Spinal cord (tissue), 10 donors: ENCODE data around the gene OAT. TPM values are rescaled to one million over a fixed set of nuclear protein-coding genes. Genes with fewer than 3 reads are reported as not detected.
"Not testable (repeated sequence)": the region's sequence is repeated elsewhere in the genome, so short reads cannot be mapped to it uniquely, and the experiment has no call there.

Experiments used
- DNase-seq, 6 donors: peaks; one replicate each; pipeline versions ENCODE4 v3.0.0 to v3.0.0-alpha.2; 2013 to 2015; ENCODE audit warnings: low spot score in 6 of 6, low read depth in 4 of 6
- H3K27ac ChIP-seq: one replicate; pipeline ENCODE4 v1.5.1; 2013; ENCODE audit warnings: low read depth, low read length, control low read depth
- H3K27me3 ChIP-seq: one replicate; pipeline ENCODE4 v1.6.1; 2013; ENCODE audit warnings: low read length; ENCODE audit not compliant: control insufficient read depth, insufficient read depth
- H3K36me3 ChIP-seq: one replicate; pipeline ENCODE4 v1.6.1; 2013; ENCODE audit warnings: low read length; ENCODE audit not compliant: control insufficient read depth, insufficient read depth
- H3K4me1 ChIP-seq: one replicate; pipeline ENCODE4 v1.6.1; 2013; ENCODE audit warnings: low read length; ENCODE audit not compliant: control insufficient read depth, insufficient read depth
- H3K4me3 ChIP-seq: one replicate; pipeline ENCODE4 v1.5.1; 2013; ENCODE audit warnings: low read depth, low read length, control low read depth
- H3K9me3 ChIP-seq: one replicate; pipeline ENCODE4 v1.6.1; 2013; ENCODE audit warnings: low read length; ENCODE audit not compliant: control insufficient read depth, insufficient read depth
- WGBS: methylation state at CpG from one replicate; pipeline ENCODE4 v1.1.5; 2013; ENCODE audit warnings: missing lambda C conversion rate; ENCODE audit not compliant: insufficient coverage; 5-methylcytosine and 5-hydroxymethylcytosine counted together
- polyA plus RNA-seq, 2 donors: library from polyadenylated mRNA; unstranded; fragments of 120-200 nt; gene quantifications; one replicate each; pipeline ENCODE4 v1.2.1, GENCODE V29; 2013; ENCODE audit not compliant: insufficient read length in 2 of 2
- total RNA-seq, 2 donors: library from RNA; depleted of rRNA in 1 of 2; stranded (reverse); fragments of 120-200 nt in 1 of 2; fragments of >200 nt in 1 of 2; gene quantifications; one replicate each; pipeline versions ENCODE4 v1.2.3 to v1.2.4, GENCODE V29; 2013 to 2014
- donor health status: healthy.

Gene OAT
- total and polyA plus RNA-seq, 4 donors, result 137 to 231 (median 168) TPM

DNA sequence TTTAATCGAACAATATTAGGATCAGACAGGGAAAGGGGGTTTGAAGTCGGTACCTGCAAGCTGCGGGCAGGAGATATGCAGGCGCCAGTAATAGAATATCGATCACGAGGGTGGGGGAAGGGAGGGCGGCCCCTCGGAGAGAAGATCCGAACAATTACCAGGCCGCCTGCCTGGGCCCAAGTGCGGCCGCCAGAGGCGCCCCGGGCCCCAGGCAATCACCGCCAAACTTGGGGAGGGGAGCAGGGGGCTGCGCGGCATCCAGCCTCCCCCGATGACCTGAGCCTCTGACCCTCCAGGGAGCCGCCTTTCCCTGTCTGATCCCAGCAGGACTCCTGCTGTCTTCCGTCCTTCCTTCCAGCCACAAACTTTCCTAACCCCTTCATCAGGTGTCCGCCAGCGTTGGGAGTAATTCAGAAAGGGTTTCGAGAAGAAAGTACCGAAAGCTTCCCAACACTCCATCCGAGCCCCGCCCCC lies 30.0 kb upstream of the OAT start:
- Histone ChIP-seq H3K4me3 (no peak overlapping the region), H3K9me3 (no peaks in the 10 kb centered on the region), H3K36me3 (peaks cover 3% of the 10 kb centered on the region), H3K27ac (no peak overlapping the region), H3K4me1 (peaks cover 34% of the 10 kb centered on the region), H3K27me3 (peaks cover 75% of the 10 kb centered on the region)
- under 1% methylated on average over 19 of the region's 26 CpGs for WGBS
- DNase-seq, result no peak

DNA sequence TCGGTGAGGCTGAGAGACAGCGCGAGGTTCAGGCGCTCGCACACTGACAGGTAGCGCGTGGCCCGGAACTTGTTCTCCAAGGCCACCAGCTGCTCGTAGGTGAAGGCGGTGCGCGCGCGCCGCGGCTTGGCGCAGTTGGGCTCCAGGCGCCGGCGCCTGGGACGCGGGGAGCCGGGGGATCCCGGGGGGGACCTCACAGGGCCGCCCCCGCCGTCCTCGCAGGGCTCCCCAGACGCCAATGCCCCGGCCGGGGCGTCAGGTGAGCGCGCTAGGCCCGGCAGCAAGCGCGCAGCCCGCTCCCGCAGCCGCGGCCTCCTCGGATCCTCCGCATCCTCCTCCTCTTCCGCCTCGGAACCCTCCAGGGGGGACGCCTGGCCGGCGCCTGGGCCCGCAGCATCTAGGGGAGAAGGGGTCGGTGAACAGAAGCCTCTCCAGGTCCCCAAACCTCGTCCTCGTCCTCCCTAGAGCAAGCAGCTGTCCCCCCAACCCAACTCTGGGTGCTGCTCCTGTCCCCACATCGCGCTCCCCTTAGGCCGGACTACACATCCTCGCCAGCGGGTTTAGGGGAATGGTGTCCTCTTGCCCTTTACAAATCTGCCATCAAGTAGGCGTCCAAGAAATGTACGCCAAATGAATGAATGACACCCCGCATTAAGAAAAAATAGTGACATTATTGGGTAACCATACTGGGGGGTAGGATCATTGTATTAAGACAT lies 29.2 kb upstream of the OAT start:
- no peaks in the 10 kb centered on the region for H3K9me3 ChIP-seq
- H3K27me3 ChIP-seq, result peaks cover 70% of the 10 kb centered on the region
- DNase-seq, result peak in 1 of 6 donors; percentile 68
- no peak overlapping the region for H3K27ac ChIP-seq
- WGBS, result 1% methylated on average over 48 of the region's 60 CpGs
- H3K36me3 ChIP-seq, result peaks cover 3% of the 10 kb centered on the region
- H3K4me1 ChIP-seq, result peaks cover 34% of the 10 kb centered on the region
- H3K4me3 ChIP-seq, result no peak overlapping the region

DNA sequence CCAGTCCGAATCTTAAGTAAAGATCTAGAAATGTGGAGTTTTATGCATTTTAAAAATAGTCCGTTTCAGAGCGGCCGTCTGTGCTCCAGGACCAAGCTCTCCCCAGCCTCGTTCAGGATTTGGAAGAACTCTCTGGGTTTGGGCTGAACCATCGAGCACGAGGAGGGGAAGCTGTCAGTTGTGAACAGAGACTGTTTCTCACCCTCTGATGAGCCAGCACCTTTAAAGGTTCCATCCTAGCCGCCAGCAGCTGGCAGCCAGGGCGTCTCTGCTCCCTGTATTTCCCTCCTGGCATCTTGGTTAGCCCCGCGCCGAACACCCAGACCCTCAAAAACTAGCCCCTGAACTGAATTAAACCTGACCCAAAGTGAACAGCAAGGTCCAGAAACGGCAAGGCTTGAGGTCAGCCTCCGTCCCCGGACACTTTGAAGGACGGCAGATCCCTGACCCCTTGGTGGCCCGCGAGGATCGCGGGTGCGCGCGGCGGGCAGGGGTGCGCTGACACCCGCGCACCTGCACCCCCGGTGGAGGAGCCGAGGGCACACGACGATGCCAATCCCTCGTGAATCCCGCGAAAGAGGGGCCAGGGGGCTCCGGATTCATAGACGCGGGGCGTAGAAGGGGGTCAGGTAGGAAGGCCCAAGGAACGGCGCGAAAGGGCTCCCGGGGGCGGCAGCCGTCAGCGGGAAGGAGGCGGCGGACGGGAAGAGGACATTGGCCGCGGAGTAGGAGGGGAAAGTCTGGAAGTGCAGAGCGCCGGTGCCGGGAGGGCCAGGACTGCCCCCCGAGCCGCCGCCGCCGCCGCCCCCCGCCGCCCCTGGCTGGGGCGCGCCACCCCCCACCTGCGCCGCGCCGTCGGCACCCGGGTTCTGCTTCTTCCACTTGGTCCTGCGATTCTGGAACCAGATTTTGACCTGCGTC lies 28.4 kb upstream of the OAT start:
- DNase-seq, result no peak
- Histone ChIP-seq H3K36me3 (peaks cover 3% of the 10 kb centered on the region), H3K27me3 (peaks cover 70% of the 10 kb centered on the region), H3K9me3 (no peaks in the 10 kb centered on the region), H3K4me1 (peaks cover 34% of the 10 kb centered on the region), H3K27ac (no peak overlapping the region), H3K4me3 (no peak overlapping the region)
- WGBS, result 10% methylated on average over 68 of the region's 71 CpGs

DNA sequence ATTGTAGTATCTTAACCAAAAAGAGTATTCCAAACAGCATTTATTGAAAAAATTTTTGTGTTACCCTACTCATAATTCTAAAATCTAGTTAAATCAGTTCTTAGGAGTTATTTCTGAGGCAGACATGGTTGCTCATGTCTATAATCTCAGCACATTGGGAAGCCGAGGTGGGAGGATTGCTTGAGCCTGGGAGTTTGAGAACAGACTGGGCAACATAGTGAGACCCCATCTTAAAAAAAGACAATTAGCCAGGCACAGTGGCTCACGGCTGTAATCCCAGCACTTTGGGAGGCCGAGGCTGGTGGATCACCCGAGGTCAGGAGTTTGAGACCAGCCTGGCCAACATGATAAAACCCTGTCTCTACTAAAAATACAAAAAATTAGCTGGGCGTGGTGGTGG lies 23.0 kb upstream of the OAT start:
- H3K4me3 ChIP-seq, H3K9me3 ChIP-seq, H3K36me3 ChIP-seq, DNase-seq, H3K27ac ChIP-seq, H3K4me1 ChIP-seq: not testable (repeated sequence)
- 80% methylated on average over 3 of the region's 5 CpGs for WGBS
- peaks cover 21% of the 10 kb centered on the region for H3K27me3 ChIP-seq

DNA sequence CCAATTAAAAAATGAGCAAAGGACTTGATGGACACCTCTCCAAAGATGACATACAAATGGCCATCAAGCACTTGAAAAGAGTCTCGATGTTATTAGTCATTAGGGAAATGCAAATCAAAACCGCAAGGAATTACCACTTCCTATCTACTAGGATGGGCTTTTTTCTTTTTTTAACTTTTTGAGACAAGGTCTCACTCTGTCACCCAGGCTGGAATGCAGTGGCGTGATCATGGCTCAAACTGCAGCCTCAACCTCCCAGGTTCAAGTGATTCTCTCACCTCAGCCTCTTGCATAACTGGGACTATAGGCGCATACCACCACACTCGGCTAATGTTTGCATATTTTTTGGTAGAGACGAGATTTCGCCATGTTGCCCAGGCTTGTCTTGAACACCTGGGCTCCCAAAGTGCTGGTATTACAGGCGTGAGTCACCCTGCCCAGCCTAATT lies 17.5 kb upstream of the OAT start:
- Histone ChIP-seq H3K36me3 (no peaks in the 10 kb centered on the region), H3K27ac (no peak overlapping the region), H3K4me3 (no peak overlapping the region), H3K4me1 (peaks cover 3% of the 10 kb centered on the region), H3K27me3 (no peaks in the 10 kb centered on the region), H3K9me3 (no peaks in the 10 kb centered on the region)
- whole genome bisulfite sequencing, result 94% methylated on average over 6 of the region's 8 CpGs
- DNase-seq, result no peak

DNA sequence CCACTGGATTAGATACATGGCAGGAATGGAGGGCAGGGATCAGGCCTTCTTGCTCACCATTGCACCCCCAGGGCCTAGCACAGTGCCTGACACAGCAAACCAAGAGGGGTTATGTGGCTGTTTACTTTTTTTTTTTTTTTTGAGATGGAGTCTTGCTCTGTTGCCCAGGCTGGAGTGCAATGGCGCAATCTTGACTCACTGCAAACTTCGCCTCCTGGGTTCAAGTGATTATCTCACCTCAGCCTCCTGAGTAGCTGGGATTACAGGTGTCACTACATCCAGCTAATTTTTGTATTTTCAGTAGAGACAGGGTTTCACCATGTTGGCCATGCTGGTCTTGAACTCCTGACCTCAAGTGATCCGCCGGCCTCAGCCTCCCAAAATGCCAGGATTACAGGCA lies 17.0 kb upstream of the OAT start:
- not testable (repeated sequence) for H3K36me3 ChIP-seq, H3K4me1 ChIP-seq, H3K4me3 ChIP-seq, H3K27ac ChIP-seq, DNase-seq, H3K9me3 ChIP-seq, H3K27me3 ChIP-seq
- no CpG with 5 or more reads among the region's 4 CpGs for WGBS

DNA sequence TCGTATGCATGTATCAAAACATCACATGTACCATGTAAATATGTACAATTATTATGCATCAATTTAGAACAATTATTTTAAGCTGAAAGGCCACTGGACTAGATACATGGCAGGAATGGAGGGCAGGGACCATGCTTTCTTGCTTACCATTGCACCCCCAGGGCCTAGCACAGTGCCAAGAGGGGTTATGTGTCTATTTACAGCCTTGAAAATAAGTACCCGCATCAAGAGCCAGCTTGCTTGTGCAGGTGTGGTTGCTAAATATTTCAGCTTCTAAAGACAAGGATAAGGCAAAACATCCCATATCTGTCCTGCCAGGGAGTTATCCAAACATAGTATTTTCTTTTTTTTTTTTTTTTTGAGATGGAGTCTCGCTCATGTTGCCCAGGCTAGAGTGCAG lies 14.7 kb upstream of the OAT start:
- Histone ChIP-seq H3K36me3 (no peaks in the 10 kb centered on the region), H3K27ac (no peak overlapping the region), H3K4me1 (peaks cover 3% of the 10 kb centered on the region), H3K27me3 (no peaks in the 10 kb centered on the region), H3K9me3 (no peaks in the 10 kb centered on the region), H3K4me3 (no peak overlapping the region)
- WGBS, result 100% methylated on average over 1 of the region's 3 CpGs
- no peak for DNase-seq

DNA sequence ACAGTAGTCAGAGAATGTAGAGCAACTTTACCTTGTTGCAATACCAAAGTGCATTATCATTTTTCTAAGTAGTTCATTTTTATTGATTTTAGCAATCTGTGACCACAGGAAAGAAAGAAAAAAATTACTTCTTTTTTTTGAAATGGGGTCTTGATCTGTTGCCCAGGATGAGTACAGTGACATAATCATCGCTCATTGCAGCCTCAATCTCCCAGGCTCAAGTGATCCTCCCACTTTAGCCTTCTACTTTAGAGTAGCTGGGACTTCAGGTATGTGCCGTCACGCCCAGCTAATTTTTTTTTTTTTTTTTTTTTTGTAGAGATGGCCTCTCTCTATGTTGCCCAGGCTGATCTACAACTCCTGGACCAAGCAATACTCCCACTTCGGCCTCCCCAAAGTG lies 11.4 kb upstream of the OAT start:
- no peaks in the 10 kb centered on the region for H3K36me3 ChIP-seq
- no peak overlapping the region for H3K27ac ChIP-seq
- DNase-seq, result no peak
- no peaks in the 10 kb centered on the region for H3K27me3 ChIP-seq
- H3K9me3 ChIP-seq, result no peaks in the 10 kb centered on the region
- no peak overlapping the region for H3K4me3 ChIP-seq
- peaks cover 3% of the 10 kb centered on the region for H3K4me1 ChIP-seq
- 100% methylated on average over 1 of the region's 4 CpGs for WGBS

DNA sequence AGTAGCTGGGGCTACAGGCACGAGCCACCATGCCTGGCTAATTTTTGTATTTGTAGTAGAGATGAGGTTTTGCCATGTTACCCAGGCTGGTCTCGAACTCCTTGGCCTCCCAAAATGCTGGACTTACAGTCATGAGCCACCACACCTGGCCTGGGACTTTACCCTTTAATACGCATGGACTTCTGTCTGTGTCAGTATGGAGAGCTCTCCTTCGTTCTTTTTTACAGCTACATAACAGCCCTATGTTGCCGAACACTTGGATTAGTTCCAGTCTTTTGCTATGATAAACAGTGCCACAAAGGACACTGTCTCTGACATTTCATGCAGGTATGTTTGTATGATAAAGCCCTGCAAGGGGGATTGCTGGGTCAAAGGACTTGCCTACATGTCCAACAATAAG lies 10.9 kb upstream of the OAT start:
- no peaks in the 10 kb centered on the region for H3K9me3 ChIP-seq
- no peak overlapping the region for H3K4me3 ChIP-seq
- no peaks in the 10 kb centered on the region for H3K27me3 ChIP-seq
- H3K4me1 ChIP-seq, result no peaks in the 10 kb centered on the region
- no peaks in the 10 kb centered on the region for H3K36me3 ChIP-seq
- H3K27ac ChIP-seq, result no peak overlapping the region
- WGBS, result 93% methylated on average over 2 of the region's 5 CpGs
- no peak for DNase-seq
